HepG2 (cell line): ENCODE results near the gene ADAMTS2. TPM values are rescaled to one million over a fixed set of nuclear protein-coding genes. Genes with fewer than 3 reads are reported as not detected.

ENCODE experiments used
- ATAC-seq: fragments of 200-7000 bp; cut with Tn5 transposase; 3 replicates; pipeline ENCODE4 v1.9.1; 2020; ENCODE audit warnings: mild to moderate bottlenecking, moderate library complexity
- BruUV-seq: library from RNA; stranded (reverse); fragments of 400-500 nt; replicated peaks from 2 replicates; lab custom pipeline; 2021; lab: Mats Ljungman, UMichigan
- CTCF ChIA-PET: fragments of 300-600 bp; formaldehyde crosslinking; extraction: SDS; loops from one replicate; lab custom pipeline; 2021; ENCODE audit warnings: low total read pairs, inconsistent platforms, low intra/inter-chr PET ratio; lab: Yijun Ruan, JAX
- POLR2A ChIA-PET: fragments of 350-600 bp; sonication (Branson Sonifier 250); formaldehyde crosslinking; loops from one replicate; lab custom pipeline; 2020; ENCODE audit warnings: antibody characterized with exemption, inconsistent platforms; lab: Yijun Ruan, JAX
- DNase-seq: peaks from one replicate; pipeline ENCODE4 v3.0.0-alpha.2; 2015; ENCODE audit warnings: low spot score
- FAIRE-seq: peaks from 3 replicates; lab custom pipeline; 2011; peaks lifted over from hg19 to GRCh38; lab: Jason Lieb, UNC
- H2AFZ ChIP-seq: one replicate; pipeline ENCODE4 v1.6.1; 2011; ENCODE audit warnings: low read length, inconsistent platforms
- H3K27ac ChIP-seq: fragments of 300-600 bp; 3 replicates; pipeline ENCODE4 v1.8.0; 2011; ENCODE audit warnings: mixed run types, mild to moderate bottlenecking, mixed read lengths, low read length, inconsistent platforms; ENCODE audit not compliant: insufficient read depth; ENCODE audit errors: extremely low read length
- H3K27me3 ChIP-seq, 2 experiments: fragments of 200-600 bp in 1 of 2; 2 replicates in 1 of 2; 3 replicates in 1 of 2; pipeline versions ENCODE4 v1.6.0 to v1.8.0; 2011; ENCODE audit warnings: low read length in 2 of 2, mild to moderate bottlenecking in 2 of 2, moderate library complexity in 2 of 2, inconsistent platforms in 1 of 2; ENCODE audit not compliant: insufficient read depth in 2 of 2, control insufficient read depth in 1 of 2
- H3K36me3 ChIP-seq, 2 experiments: fragments of 200-600 bp in 1 of 2; replicated peaks in 1 of 2; 2 replicates in 1 of 2; 3 replicates in 1 of 2; pipeline versions ENCODE4 v1.5.1 to v1.8.0; 2011; ENCODE audit warnings: low read length in 2 of 2, inconsistent platforms in 1 of 2; ENCODE audit not compliant: insufficient read depth in 2 of 2, control insufficient read depth in 1 of 2
- H3K4me1 ChIP-seq: 2 replicates; pipeline ENCODE4 v1.5.1; 2012; ENCODE audit warnings: low read length, inconsistent platforms; ENCODE audit not compliant: insufficient read depth
- H3K4me2 ChIP-seq: 2 replicates; pipeline ENCODE4 v1.6.0; 2011; ENCODE audit warnings: low read depth, low read length, inconsistent platforms
- H3K4me3 ChIP-seq, 3 experiments: fragments of 200-600 bp in 1 of 3; sonication (generic), shearing (Covaris generic) in 1 of 3; replicated peaks in 1 of 3; 2 replicates each; pipeline ENCODE4 v1.5.1; 2011 to 2016; ENCODE audit warnings: low read length in 3 of 3, inconsistent platforms in 2 of 3, low read depth in 2 of 3, mild to moderate bottlenecking in 2 of 3, control low read depth in 1 of 3, mixed read lengths in 1 of 3; ENCODE audit not compliant: insufficient read depth in 1 of 3
- H3K79me2 ChIP-seq: one replicate; pipeline ENCODE4 v1.6.1; 2011; ENCODE audit warnings: low read length, inconsistent platforms; ENCODE audit not compliant: insufficient read depth
- H3K9ac ChIP-seq: 2 replicates; pipeline ENCODE4 v1.6.0; 2011; ENCODE audit warnings: mild to moderate bottlenecking, low read depth, low read length, inconsistent platforms; ENCODE audit not compliant: insufficient read depth
- H3K9me3 ChIP-seq: 2 replicates; pipeline ENCODE4 v1.5.1; 2012; ENCODE audit warnings: mild to moderate bottlenecking, low read length
- H4K20me1 ChIP-seq: 2 replicates; pipeline ENCODE4 v1.6.0; 2011; ENCODE audit warnings: inconsistent platforms, mild to moderate bottlenecking, low read length, moderate library complexity; ENCODE audit not compliant: insufficient read depth
- CEBPB ChIP-seq: IDR thresholded peaks from 2 replicates; pipeline ENCODE4 v1.6.1; 2011; ENCODE audit warnings: low read depth, low read length, improper control_type of control experiment, borderline replicate concordance
- IRF2 ChIP-seq: IDR thresholded peaks from 2 replicates; pipeline ENCODE4 v1.6.1; 2018; ENCODE audit warnings: missing genetic modification reagents, missing compliant biosample characterization
- REST ChIP-seq, 2 experiments: IDR thresholded peaks; 2 replicates each; pipeline ENCODE4 v1.6.1; 2011 to 2012; ENCODE audit warnings: low read length in 2 of 2, borderline replicate concordance in 1 of 2, low read depth in 1 of 2, mild to moderate bottlenecking in 1 of 2, moderate library complexity in 1 of 2
- SMAD9 ChIP-seq: sonication (generic); formaldehyde crosslinking; IDR thresholded peaks from 2 replicates; pipeline ENCODE4 v1.5.1; 2020; ENCODE audit warnings: mild to moderate bottlenecking, missing genetic modification reagents
- SSRP1 ChIP-seq: IDR thresholded peaks from 2 replicates; pipeline ENCODE4 v1.6.1; 2016; ENCODE audit warnings: control low read depth
- ZBTB14 ChIP-seq: sonication (generic); formaldehyde crosslinking; IDR thresholded peaks from 2 replicates; pipeline ENCODE4 v1.4.0; 2020; ENCODE audit warnings: missing genetic modification reagents
- ZBTB26 ChIP-seq: IDR thresholded peaks from 2 replicates; pipeline ENCODE4 v1.6.1; 2016; ENCODE audit warnings: missing compliant biosample characterization, missing genetic modification reagents, borderline replicate concordance
- ZFP91 ChIP-seq: sonication (generic); formaldehyde crosslinking; IDR thresholded peaks from 2 replicates; pipeline ENCODE4 v1.9.0; 2022; ENCODE audit warnings: missing genetic modification reagents, mild to moderate bottlenecking, borderline replicate concordance
- ZMYM2 ChIP-seq: sonication (generic); formaldehyde crosslinking; IDR thresholded peaks from 2 replicates; pipeline ENCODE4 v1.8.0; 2022; ENCODE audit warnings: mild to moderate bottlenecking, missing genetic modification reagents
- ZNF121 ChIP-seq: sonication (generic); formaldehyde crosslinking; IDR thresholded peaks from 2 replicates; pipeline ENCODE4 v1.5.0; 2020; ENCODE audit warnings: mild to moderate bottlenecking, missing genetic modification reagents
- ZNF564 ChIP-seq: sonication (generic); formaldehyde crosslinking; IDR thresholded peaks from 2 replicates; pipeline ENCODE4 v1.8.1; 2023; ENCODE audit warnings: mild to moderate bottlenecking, missing genetic modification reagents
- ZNF710 ChIP-seq: sonication (generic); formaldehyde crosslinking; IDR thresholded peaks from 2 replicates; pipeline ENCODE4 v1.5.0; 2020; ENCODE audit warnings: mild to moderate bottlenecking, missing genetic modification reagents, borderline replicate concordance
- WGBS: methylation state at CpG from one replicate; pipeline ENCODE4 v1.1.6; 2017; ENCODE audit warnings: low lambda C conversion rate; 5-methylcytosine and 5-hydroxymethylcytosine counted together
- in situ Hi-C: cut with HindIII; loops from 2 replicates; pipeline ENCODE4 v1.10.0; 2017; ENCODE audit warnings: low pct_unique_long_range_greater_than_20kb; ENCODE audit not compliant: extremely low pct_ligation_motif_present
- intact Hi-C: fragments of 100-400 bp; cut with micrococcal nuclease; formaldehyde crosslinking; loops from one replicate; pipeline ENCODE4 v1.10.0; 2022; ENCODE audit not compliant: unreplicated experiment
- polyA plus RNA-seq, 8 experiments: library from polyadenylated mRNA; depleted of rRNA in 3 of 8; stranded (reverse) in 7 of 8; unstranded in 1 of 8; fragments of >200 nt; fragmentation: Illumina TruSeq in 4 of 8; extraction: Trizol in 4 of 8; gene quantifications; 2 replicates each; pipeline versions ENCODE4 v1.2.1 to v1.2.3, GENCODE V29; 2011 to 2016; ENCODE audit warnings: low read depth in 4 of 8, missing spikeins in 1 of 8, mixed read lengths in 1 of 8; ENCODE audit not compliant: insufficient read depth in 1 of 8
- total RNA-seq, 5 experiments: library from RNA; depleted of rRNA; stranded (reverse); fragments of >200 nt; fragmentation: Illumina TruSeq; extraction: Trizol; gene quantifications; 2 replicates each; pipeline ENCODE4 v1.2.3, GENCODE V29; 2016; ENCODE audit warnings: low read depth in 1 of 5

Gene ADAMTS2
- total and polyA plus RNA-seq, 2 of the 13 experiments (the other 11 are each of a cell fraction or from before 2014, with no cell fraction given), result 0.24 to 3.5 TPM

GRCh38 chr5:179180061-179180610 is 165.1 kb downstream of the ADAMTS2 start:
- Histone ChIP-seq H3K79me2 (no peaks in the 10 kb centered on the region), H3K9me3 (no peaks in the 10 kb centered on the region), H3K4me2 (no peak overlapping the region; the same call in 1 of the 2 replicates), H3K4me3 (no peak overlapping the region), H3K36me3 (no peaks in the 10 kb centered on the region), H3K27ac (no peak overlapping the region), H2AFZ (no peak overlapping the region), H3K9ac (no peak overlapping the region), H3K4me1 (peaks cover 17% of the 10 kb centered on the region), H4K20me1 (no peaks in the 10 kb centered on the region), H3K27me3 (peaks cover 0 to 14% of the 10 kb centered on the region in 2 experiments; a peak in 3 of 5 replicates)
- no peak for DNase-seq
- ATAC-seq, result no peak
- 39% methylated on average over 13 of the region's 16 CpGs for WGBS
- no peak for FAIRE-seq
- no TSS peak for BruUV-seq
- intact Hi-C loops, result no loop called here
- ChIA-PET CTCF (no interaction called here), POLR2A (no interaction called here)
- in situ Hi-C loops, result no loop called here
- TF ChIP-seq SSRP1 (CRISPR knock-in tag), result no peak
- no peak for TF ChIP-seq ZMYM2
- no peak for TF ChIP-seq ZNF564 (CRISPR knock-in tag)
- TF ChIP-seq ZBTB14 (CRISPR knock-in tag), result no peak
- TF ChIP-seq REST (IDR thresholded peaks at IDR 0.05; ENCODE audit: borderline replicate concordance in 1 of 2, low read depth in 1 of 2, low read length in 2 of 2), result no peak
- TF ChIP-seq ZNF121, result no peak
- 0 out of 2 replicates have a peak, but pooled peaks have one; percentile 6 for TF ChIP-seq ZFP91 (CRISPR knock-in tag)
- no peak for TF ChIP-seq ZBTB26 (CRISPR knock-in tag)
- no peak for TF ChIP-seq ZNF710 (CRISPR knock-in tag)
- TF ChIP-seq CEBPB, result no peak
- TF ChIP-seq SMAD9, result no peak
- TF ChIP-seq IRF2 (CRISPR knock-in tag), result no peak
